Measurements from ENCODE around the gene DPT.

DPT gene

DNA sequence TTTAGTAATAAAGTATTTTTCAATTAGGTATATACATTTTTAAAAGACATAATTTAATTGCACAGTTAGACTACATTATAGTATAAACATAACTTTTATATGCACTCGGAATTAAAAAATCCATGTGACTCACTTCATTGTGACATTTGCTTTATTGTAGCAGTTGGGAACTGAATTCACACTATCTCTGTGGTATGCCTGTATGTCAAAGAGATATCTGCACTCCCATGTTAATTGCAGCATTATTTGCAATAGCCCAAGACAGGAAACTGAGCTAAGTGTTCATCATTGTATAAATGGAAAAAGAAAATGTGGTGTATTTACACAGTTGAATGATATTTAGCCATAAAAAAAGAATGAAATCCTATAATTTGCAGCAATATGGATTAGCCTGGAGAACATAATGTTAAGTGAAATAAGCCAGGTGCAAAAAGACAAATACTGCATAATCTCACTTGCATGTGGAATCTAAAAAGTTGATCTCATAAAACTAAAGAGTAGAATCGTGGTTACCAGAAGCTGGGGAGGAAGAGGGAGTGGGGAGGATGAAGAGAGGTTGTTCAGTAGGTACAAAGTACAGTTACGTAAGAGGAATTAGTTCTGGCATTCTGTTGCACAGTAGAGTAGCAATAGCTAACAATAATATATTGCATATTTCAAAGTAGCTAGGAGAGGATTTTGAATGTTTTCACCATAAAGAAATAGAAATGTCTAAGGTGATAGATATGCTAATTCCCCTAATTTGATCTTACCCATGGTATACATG is 64.8 kb downstream of the DPT start:
- DNase-seq (ENCODE audit: low read depth), result no peak

DNA sequence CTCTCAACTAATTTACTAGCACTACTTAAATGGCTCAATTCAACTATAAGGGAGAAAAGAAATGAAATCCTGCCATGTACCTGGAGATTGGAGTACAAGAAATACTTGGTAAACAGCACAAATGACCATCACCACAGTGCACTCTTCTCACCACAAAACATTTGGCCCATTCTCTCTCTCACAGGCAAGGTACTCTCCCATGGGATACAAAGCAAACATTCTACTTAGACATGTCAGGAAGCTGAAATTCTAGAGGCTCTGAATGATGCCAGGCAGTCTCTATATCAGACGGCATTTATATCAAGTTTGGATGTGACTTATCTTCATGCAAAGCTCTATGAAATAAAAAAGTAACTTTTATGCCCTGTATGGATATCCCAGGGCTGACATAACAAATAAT is 72.5 kb downstream of the DPT start:
- no peak for DNase-seq (ENCODE audit: low read depth)

DNA sequence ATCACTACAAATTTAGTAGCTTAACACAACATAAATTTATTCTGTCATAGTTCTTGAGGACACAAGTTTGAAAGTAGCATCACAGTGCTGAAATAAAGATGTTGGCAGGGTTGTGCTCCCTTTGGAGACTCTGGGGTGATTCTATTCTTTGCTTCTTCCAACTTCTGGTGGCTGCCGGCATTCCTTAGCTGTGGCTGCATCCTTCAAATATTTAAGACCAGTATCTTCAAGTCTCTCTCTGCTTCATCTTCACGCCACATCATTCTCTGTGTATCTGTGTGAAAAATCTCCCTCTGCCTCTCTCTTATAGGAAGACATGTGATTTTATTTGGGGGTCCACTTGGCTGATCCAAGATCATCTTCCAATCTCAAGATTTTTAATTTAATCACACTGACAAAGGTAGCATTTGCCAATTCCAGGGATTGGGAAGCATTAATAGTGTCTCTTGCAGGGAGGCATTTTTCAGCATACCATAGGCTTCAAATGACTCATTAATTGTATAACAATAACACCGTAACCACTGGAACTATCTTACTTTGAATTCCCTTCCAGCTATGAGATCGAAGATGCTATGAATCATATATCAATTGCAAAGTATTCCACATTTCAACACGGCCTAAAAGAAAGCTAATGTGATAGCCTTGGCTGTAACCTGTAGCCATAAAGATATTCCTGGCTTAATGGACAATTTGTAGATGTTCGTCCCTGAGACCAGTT is 74.6 kb downstream of the DPT start:
- DNase-seq (ENCODE audit: low read depth), result no peak

DNA sequence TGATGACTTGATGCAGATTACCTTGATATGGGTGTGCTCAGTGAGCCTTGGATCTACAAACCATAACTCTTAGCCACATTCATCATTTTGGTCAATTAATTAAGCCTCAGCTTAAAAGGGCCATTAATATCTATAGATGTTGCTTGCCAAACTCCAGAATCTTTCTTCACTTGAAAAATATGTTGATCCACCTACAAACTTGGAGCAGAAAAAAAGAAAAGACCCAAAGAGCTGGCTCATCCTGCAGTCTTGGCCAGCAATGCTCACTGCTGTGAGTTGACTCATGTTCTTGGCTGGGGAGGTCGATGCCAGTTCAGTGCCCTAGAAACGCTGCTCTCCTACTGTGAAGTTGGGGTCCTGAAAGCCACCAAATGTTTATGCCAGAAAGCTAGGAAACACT is 75.4 kb downstream of the DPT start:
- no peak for DNase-seq (ENCODE audit: low read depth)

DNA sequence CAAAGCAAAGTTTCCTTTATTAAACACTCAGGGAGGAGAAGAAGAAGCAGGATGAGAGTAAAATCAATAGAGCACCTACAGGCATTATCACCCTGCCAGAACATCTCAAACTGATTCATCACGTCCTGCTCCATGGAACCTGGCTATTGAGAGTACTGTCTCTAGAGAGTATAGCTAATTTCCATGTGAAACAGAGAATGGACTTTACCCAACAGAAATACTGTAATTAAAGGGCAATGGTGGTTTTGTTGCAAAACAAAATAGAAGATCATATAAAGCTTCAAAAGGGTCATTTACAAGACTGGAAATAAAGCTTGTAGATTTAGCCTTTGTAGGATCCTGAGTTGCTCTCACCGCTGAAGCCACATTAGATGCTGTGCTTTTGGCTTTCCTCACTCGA is 83.3 kb downstream of the DPT start:
- DNase-seq (ENCODE audit: low read depth), result no peak

Measured in HS-27A (cell line).